K562 (cell line): ENCODE measurements around the gene MBD3. TPM values are rescaled to one million over a fixed set of nuclear protein-coding genes. Genes with fewer than 3 reads are reported as not detected.

Source experiments
- DACH1 ChIP-seq: fragments of 450-650 bp; IDR thresholded peaks from 2 replicates; pipeline ENCODE4 v1.6.1; 2018; ENCODE audit not compliant: partially characterized antibody
- DLX4 ChIP-seq: fragments of 250-450 bp; sonication (Bioruptor Pico); IDR thresholded peaks from 2 replicates; pipeline ENCODE4 v1.6.1; 2021; ENCODE audit warnings: mild to moderate bottlenecking
- ETV1 ChIP-seq: fragments of 450-650 bp; conservative IDR thresholded peaks from 2 replicates; pipeline ENCODE4 v1.6.1; 2016; ENCODE audit warnings: missing genetic modification characterization, control low read depth, low read depth, missing compliant biosample characterization
- FOXJ3 ChIP-seq: sonication (generic); formaldehyde crosslinking; IDR thresholded peaks from 2 replicates; pipeline ENCODE4 v1.4.0; 2020; ENCODE audit warnings: mild to moderate bottlenecking, missing genetic modification reagents
- FOXK2 ChIP-seq, 2 experiments: fragments of 450-650 bp; IDR thresholded peaks in 1 of 2; conservative IDR thresholded peaks in 1 of 2; 2 replicates each; pipeline ENCODE4 v1.6.1; 2016; ENCODE audit warnings: low read depth in 2 of 2, mild to moderate bottlenecking in 1 of 2
- HBP1 ChIP-seq: fragments of 450-650 bp; formaldehyde crosslinking; IDR thresholded peaks from 2 replicates; pipeline ENCODE4 v1.4.0; 2022; ENCODE audit warnings: missing genetic modification characterization
- HMGN3 ChIP-seq: IDR thresholded peaks from 2 replicates; pipeline ENCODE4 v1.6.1; 2011; ENCODE audit warnings: borderline replicate concordance, low read depth, mild to moderate bottlenecking, mixed read lengths, low read length; ENCODE audit not compliant: insufficient read length; ENCODE audit errors: extremely low read depth
- KDM4B ChIP-seq, 2 experiments: fragments of 450-650 bp in 1 of 2; sonication (generic) in 1 of 2; IDR thresholded peaks; 2 replicates each; pipeline ENCODE4 v1.6.1; 2016 to 2017; ENCODE audit warnings: borderline replicate concordance in 2 of 2, antibody characterized with exemption in 1 of 2, low read depth in 1 of 2, mild to moderate bottlenecking in 1 of 2
- MAFF ChIP-seq: IDR thresholded peaks from 2 replicates; pipeline ENCODE4 v1.6.1; 2012; ENCODE audit warnings: low read length, improper control_type of control experiment
- MBD2 ChIP-seq: sonication (generic); IDR thresholded peaks from 2 replicates; pipeline ENCODE4 v1.6.1; 2016; ENCODE audit warnings: low read depth, borderline replicate concordance
- NFIC ChIP-seq: fragments of 450-650 bp; IDR thresholded peaks from 2 replicates; pipeline ENCODE4 v1.6.1; 2017; ENCODE audit warnings: mild to moderate bottlenecking, inconsistent platforms
- NR2F6 ChIP-seq: fragments of 450-650 bp; formaldehyde crosslinking; IDR thresholded peaks from 2 replicates; pipeline ENCODE4 v1.4.0; 2020; ENCODE audit warnings: mild to moderate bottlenecking
- OTX1 ChIP-seq: fragments of 450-650 bp; formaldehyde crosslinking; IDR thresholded peaks from 2 replicates; pipeline ENCODE4 v1.4.0; 2022; ENCODE audit warnings: mild to moderate bottlenecking
- RREB1 ChIP-seq: fragments of 250-450 bp; sonication (Bioruptor Pico); IDR thresholded peaks from 2 replicates; pipeline ENCODE4 v1.4.0; 2020
- SP2 ChIP-seq: IDR thresholded peaks from 2 replicates; pipeline ENCODE4 v1.6.1; 2011; ENCODE audit warnings: mild to moderate bottlenecking, low read depth, low read length, moderate library complexity; ENCODE audit not compliant: poor library complexity, severe bottlenecking; ENCODE audit errors: extremely low read depth
- ZC3H8 ChIP-seq: fragments of 450-650 bp; IDR thresholded peaks from 2 replicates; pipeline ENCODE4 v1.6.1; 2017
- ZFP36 ChIP-seq: fragments of 150-350 bp; IDR thresholded peaks from 2 replicates; pipeline ENCODE4 v1.6.1; 2018; ENCODE audit warnings: low read length, low read depth; ENCODE audit not compliant: partially characterized antibody
- ZNF124 ChIP-seq: sonication (generic); formaldehyde crosslinking; IDR thresholded peaks from 2 replicates; pipeline ENCODE4 v1.8.1; 2022; ENCODE audit warnings: missing genetic modification reagents
- ZNF217 ChIP-seq: sonication (generic); formaldehyde crosslinking; IDR thresholded peaks from 2 replicates; pipeline ENCODE4 v1.8.0; 2022; ENCODE audit warnings: mild to moderate bottlenecking, missing genetic modification reagents
- ZNF316 ChIP-seq: fragments of 450-650 bp; IDR thresholded peaks from 2 replicates; pipeline ENCODE4 v1.6.1; 2016
- ZNF324 ChIP-seq: fragments of 250-450 bp; sonication (Bioruptor Pico); IDR thresholded peaks from 2 replicates; pipeline ENCODE4 v1.4.0; 2020; ENCODE audit warnings: mild to moderate bottlenecking
- ZNF696 ChIP-seq: fragments of 250-450 bp; sonication (Bioruptor Pico); conservative IDR thresholded peaks from 2 replicates; pipeline ENCODE4 v1.4.0; 2020; ENCODE audit warnings: mild to moderate bottlenecking, moderate library complexity
- ZSCAN29 ChIP-seq: fragments of 450-650 bp; IDR thresholded peaks from 2 replicates; pipeline ENCODE4 v1.6.1; 2017
- polyA plus RNA-seq, 8 experiments: library from polyadenylated mRNA; depleted of rRNA in 4 of 8; stranded (reverse) in 5 of 8; unstranded in 3 of 8; fragments of >200 nt; fragmentation: Nextera tagmentation in 2 of 8; fragmentation: Illumina TruSeq in 1 of 8; extraction: Ambion mirVana in 2 of 8; extraction: Trizol in 1 of 8; gene quantifications; 2 replicates each; pipeline versions ENCODE4 v1.2.1 to v1.2.3, GENCODE V29; 2011 to 2014; ENCODE audit warnings: inconsistent platforms in 1 of 8, missing spikeins in 1 of 8
- total RNA-seq, 7 experiments: library from RNA; depleted of rRNA in 6 of 7; stranded (reverse); fragments of >200 nt in 6 of 7; fragmentation: Illumina TruSeq in 2 of 7; extraction: Trizol in 2 of 7; gene quantifications; 2 replicates each; pipeline versions ENCODE4 v1.2.1 to v1.2.3, GENCODE V29; 2011 to 2021; ENCODE audit warnings: low replicate concordance in 1 of 7

The MBD3 gene
- total and polyA plus RNA-seq, 9 of the 15 experiments (the other 6 are each of a cell fraction or from before 2014, with no cell fraction given), result 0.24 to 137 (median 30.9) TPM

DNA sequence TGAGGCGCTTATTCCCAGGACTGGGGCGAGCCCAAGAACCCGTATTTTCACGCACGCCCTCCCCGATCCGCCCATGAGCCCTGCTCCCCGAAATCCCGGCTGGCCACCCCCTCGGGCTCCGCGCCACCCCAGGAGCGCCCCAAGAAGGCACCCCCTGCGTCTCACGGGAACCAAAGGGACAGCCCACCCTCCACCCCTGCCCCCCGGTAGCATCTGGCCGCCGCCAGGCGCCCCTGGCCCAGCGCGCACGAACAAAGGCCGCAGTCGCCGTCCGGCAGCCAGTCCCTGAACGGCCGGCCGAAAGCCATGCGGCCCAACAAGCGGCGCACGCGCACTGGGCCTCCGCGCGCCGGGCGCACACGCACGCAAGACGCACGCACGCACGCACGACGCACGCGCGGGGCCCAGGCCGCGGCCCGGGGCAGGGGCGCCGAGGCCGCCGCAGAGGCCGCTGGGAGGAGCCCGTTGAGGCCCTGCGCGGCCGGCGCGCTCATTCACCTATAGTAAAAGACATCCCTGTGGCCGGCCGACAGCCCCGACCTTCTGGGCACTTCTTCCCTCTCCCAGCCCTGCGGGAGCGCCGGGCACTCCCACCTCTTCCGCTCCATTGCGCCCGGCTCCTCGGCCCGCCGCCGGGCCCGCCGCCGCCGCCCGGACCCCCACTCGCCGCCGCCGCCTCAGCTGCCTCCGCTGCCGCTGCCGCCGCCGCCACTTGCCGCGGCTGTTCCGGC is 476 bp downstream of the MBD3 start (continued):
- TF ChIP-seq ZNF316 (no peak), ZNF124 (CRISPR knock-in tag) (no peak), FOXK2 (conservative IDR thresholded peaks at IDR 0.05 in 1 of 2, IDR thresholded peaks at IDR 0.05 in 1 of 2; ENCODE audit: low read depth in 2 of 2) (no peak), ZNF217 (no peak), NFIC (peak; percentile 47), NR2F6 (CRISPR knock-in tag) (no peak), ZFP36 (no peak), ZSCAN29 (no peak), MBD2 (peak; percentile 18; the same call in 1 of the 2 replicates), ZNF324 (CRISPR knock-in tag) (no peak), SP2 (no peak), ZNF696 (CRISPR knock-in tag) (no peak), MAFF (no peak), DLX4 (no peak), DACH1 (no peak), HMGN3 (peak; percentile 48), KDM4B (IDR thresholded peaks at IDR 0.05; ENCODE audit: borderline replicate concordance in 2 of 2, low read depth in 1 of 2) (no peak), RREB1 (CRISPR knock-in tag) (no peak), FOXJ3 (CRISPR knock-in tag) (no peak), ETV1 (tag) (no peak), ZC3H8 (no peak), HBP1 (CRISPR knock-in tag) (peak; percentile 75; the same call in 1 of the 2 replicates), OTX1 (0 out of 2 replicates have a peak, but pooled peaks have one; percentile 44)
